Measurements from ENCODE around the gene ZNF644. TPM values are rescaled to one million over a fixed set of nuclear protein-coding genes. Genes with fewer than 3 reads are reported as not detected.

Gene ZNF644
- total RNA-seq, 2 donors from 2014 or later, result 46.9 to 66.2 TPM

- Histone ChIP-seq H3K36me3 (no peaks in the 10 kb centered on the region), H3K9me3 (no peaks in the 10 kb centered on the region), H3K4me1 (peaks cover 16% of the 10 kb centered on the region), H3K27ac (no peak overlapping the region), H3K4me3 (no peak overlapping the region), H3K27me3 (no peaks in the 10 kb centered on the region), H3K9ac (ENCODE audit: low read depth in 2 of 2, low read length in 2 of 2) (no peak overlapping the region)
- intact Hi-C loops (cut with DNase I), result loop anchor here (10.0 kb wide), 1 partner anchor 153 kb away; no protein-coding TSS in a partner anchor
- DNase-seq, result no peak
- TF ChIP-seq, protein P1, sequence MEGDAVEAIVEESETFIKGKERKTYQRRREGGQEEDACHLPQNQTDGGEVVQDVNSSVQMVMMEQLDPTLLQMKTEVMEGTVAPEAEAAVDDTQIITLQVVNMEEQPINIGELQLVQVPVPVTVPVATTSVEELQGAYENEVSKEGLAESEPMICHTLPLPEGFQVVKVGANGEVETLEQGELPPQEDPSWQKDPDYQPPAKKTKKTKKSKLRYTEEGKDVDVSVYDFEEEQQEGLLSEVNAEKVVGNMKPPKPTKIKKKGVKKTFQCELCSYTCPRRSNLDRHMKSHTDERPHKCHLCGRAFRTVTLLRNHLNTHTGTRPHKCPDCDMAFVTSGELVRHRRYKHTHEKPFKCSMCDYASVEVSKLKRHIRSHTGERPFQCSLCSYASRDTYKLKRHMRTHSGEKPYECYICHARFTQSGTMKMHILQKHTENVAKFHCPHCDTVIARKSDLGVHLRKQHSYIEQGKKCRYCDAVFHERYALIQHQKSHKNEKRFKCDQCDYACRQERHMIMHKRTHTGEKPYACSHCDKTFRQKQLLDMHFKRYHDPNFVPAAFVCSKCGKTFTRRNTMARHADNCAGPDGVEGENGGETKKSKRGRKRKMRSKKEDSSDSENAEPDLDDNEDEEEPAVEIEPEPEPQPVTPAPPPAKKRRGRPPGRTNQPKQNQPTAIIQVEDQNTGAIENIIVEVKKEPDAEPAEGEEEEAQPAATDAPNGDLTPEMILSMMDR (IDR thresholded peaks at IDR 0.05), result no peak
Measured at GRCh38 chr1:91012196-91012595, 9.6 kb downstream of the ZNF644 start.

GRCh38 chr1:91011726-91012125, 10.1 kb downstream of the ZNF644 start:
- intact Hi-C loops (cut with DNase I), result loop anchor here (10.0 kb wide), 1 partner anchor 153 kb away; no protein-coding TSS in a partner anchor
- Histone ChIP-seq H3K9me3 (no peaks in the 10 kb centered on the region), H3K27me3 (no peaks in the 10 kb centered on the region), H3K36me3 (no peaks in the 10 kb centered on the region), H3K4me3 (no peak overlapping the region), H3K4me1 (peaks cover 15% of the 10 kb centered on the region), H3K27ac (no peak overlapping the region), H3K9ac (ENCODE audit: low read depth in 2 of 2, low read length in 2 of 2) (no peak overlapping the region)
- no peak for DNase-seq
- TF ChIP-seq, protein P1 (IDR thresholded peaks at IDR 0.05), result no peak

DNA sequence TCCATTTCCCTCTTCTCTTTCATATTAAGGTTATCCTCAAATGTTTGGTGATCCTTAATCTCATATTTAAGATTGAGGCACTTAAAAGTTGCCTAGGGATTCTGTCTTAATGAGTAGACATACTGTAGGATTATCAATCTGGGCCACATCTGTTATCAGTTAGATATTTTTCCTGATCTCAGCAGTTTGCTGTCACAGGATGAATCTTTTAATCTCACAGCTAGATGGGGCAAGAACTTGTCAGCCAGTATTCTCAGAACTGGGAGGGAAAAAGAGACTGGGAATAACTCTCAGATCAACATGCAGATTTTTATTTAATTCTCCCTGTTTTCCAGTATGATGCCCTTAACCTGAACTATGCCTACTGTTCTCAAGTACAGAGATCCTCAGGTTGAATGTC, 14.0 kb downstream of the ZNF644 start:
- Histone ChIP-seq H3K9ac (ENCODE audit: low read depth in 2 of 2, low read length in 2 of 2) (no peak overlapping the region), H3K27ac (no peak overlapping the region), H3K9me3 (no peaks in the 10 kb centered on the region), H3K36me3 (no peaks in the 10 kb centered on the region), H3K4me1 (no peaks in the 10 kb centered on the region), H3K27me3 (no peaks in the 10 kb centered on the region), H3K4me3 (no peak overlapping the region)
- intact Hi-C loops (cut with DNase I), result no loop called here
- DNase-seq, result no peak
- TF ChIP-seq, protein P1 (IDR thresholded peaks at IDR 0.05), result no peak

- H3K27ac ChIP-seq, result no peak overlapping the region
- no peaks in the 10 kb centered on the region for H3K27me3 ChIP-seq
- no peaks in the 10 kb centered on the region for H3K4me1 ChIP-seq
- no peaks in the 10 kb centered on the region for H3K9me3 ChIP-seq
- no peak overlapping the region for H3K9ac ChIP-seq (ENCODE audit: low read depth in 2 of 2, low read length in 2 of 2)
- TF ChIP-seq, protein P1 (IDR thresholded peaks at IDR 0.05), result no peak
- H3K4me3 ChIP-seq, result no peak overlapping the region
- intact Hi-C loops (cut with DNase I), result no loop called here
- no peak for DNase-seq
- H3K36me3 ChIP-seq, result no peaks in the 10 kb centered on the region
Measured at GRCh38 chr1:91007092-91007491, 14.7 kb downstream of the ZNF644 start.

GRCh38 chr1:91006113-91006908, 15.5 kb downstream of the ZNF644 start:
- H3K9ac ChIP-seq (ENCODE audit: low read depth in 2 of 2, low read length in 2 of 2), result no peak overlapping the region
- DNase-seq, result no peak

More at GRCh38 chr1:91006113-91006908, 15.5 kb downstream of the ZNF644 start:
- TF ChIP-seq, protein P1 (IDR thresholded peaks at IDR 0.05), result no peak
- Histone ChIP-seq H3K4me3 (no peak overlapping the region), H3K9me3 (no peaks in the 10 kb centered on the region), H3K4me1 (no peaks in the 10 kb centered on the region), H3K27me3 (no peaks in the 10 kb centered on the region), H3K27ac (no peak overlapping the region), H3K36me3 (no peaks in the 10 kb centered on the region)
- intact Hi-C loops (cut with DNase I), result no loop called here

Data from colonic mucosa (tissue), 4 donors.